Esophagus squamous epithelium (tissue), 4 donors: Measurements from ENCODE around the gene BLMH.

Experiments used
- CTCF ChIP-seq, 6 experiments: fragments of 450-650 bp in 4 of 6; fragments of 200-600 bp in 2 of 6; sonication (generic) in 2 of 6; IDR thresholded peaks; one replicate each; pipeline ENCODE4 v1.5.1; 2016 to 2019; ENCODE audit warnings: antibody characterized with exemption in 6 of 6, mild to moderate bottlenecking in 4 of 6, moderate library complexity in 4 of 6
- POLR2A ChIP-seq, 4 donors: fragments of 450-650 bp; IDR thresholded peaks; one replicate each; pipeline ENCODE4 v1.6.1; 2017; ENCODE audit warnings: antibody characterized with exemption in 4 of 4, mild to moderate bottlenecking in 4 of 4, moderate library complexity in 3 of 4

GRCh38 chr17:30304778-30305177 lies 13.0 kb upstream of the BLMH start:
- TF ChIP-seq CTCF (IDR thresholded peaks at IDR 0.05) (no peak), POLR2A (IDR thresholded peaks at IDR 0.05) (no peak)
